ENCODE results near the gene REELD1.

DNA sequence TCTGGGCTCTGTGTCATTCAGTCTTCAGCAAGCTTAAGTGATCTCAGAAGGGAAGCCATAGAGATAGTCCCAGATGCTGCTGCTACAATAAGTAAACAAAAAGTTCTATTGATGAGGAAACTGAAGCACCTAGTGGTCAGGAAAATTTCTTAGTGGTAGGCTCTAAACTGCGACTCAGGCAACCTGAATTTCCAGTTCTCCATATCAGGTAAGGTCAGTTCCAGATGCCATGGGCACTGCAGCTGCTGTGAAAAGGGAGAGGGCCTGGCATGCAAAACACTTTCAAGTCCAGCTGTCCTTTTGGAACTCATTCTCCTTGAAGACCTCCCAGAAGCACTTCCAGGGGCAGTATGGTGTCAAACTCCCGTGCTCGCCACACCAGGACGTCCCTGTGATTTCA, 46.2 kb downstream of the REELD1 start:
- TF ChIP-seq, protein P1, sequence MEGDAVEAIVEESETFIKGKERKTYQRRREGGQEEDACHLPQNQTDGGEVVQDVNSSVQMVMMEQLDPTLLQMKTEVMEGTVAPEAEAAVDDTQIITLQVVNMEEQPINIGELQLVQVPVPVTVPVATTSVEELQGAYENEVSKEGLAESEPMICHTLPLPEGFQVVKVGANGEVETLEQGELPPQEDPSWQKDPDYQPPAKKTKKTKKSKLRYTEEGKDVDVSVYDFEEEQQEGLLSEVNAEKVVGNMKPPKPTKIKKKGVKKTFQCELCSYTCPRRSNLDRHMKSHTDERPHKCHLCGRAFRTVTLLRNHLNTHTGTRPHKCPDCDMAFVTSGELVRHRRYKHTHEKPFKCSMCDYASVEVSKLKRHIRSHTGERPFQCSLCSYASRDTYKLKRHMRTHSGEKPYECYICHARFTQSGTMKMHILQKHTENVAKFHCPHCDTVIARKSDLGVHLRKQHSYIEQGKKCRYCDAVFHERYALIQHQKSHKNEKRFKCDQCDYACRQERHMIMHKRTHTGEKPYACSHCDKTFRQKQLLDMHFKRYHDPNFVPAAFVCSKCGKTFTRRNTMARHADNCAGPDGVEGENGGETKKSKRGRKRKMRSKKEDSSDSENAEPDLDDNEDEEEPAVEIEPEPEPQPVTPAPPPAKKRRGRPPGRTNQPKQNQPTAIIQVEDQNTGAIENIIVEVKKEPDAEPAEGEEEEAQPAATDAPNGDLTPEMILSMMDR (IDR thresholded peaks at IDR 0.05) = no peak
- TF ChIP-seq POLR2AphosphoS5 (IDR thresholded peaks at IDR 0.05; ENCODE audit: insufficient read depth in 1 of 2, low read depth in 1 of 2) = no peak

Data from vagina (tissue), 2 donors.